ENCODE results near the gene SKAP1.
"Not testable (repeated sequence)": the region's sequence is repeated elsewhere in the genome, so short reads cannot be mapped to it uniquely, and the experiment has no call there.

DNA sequence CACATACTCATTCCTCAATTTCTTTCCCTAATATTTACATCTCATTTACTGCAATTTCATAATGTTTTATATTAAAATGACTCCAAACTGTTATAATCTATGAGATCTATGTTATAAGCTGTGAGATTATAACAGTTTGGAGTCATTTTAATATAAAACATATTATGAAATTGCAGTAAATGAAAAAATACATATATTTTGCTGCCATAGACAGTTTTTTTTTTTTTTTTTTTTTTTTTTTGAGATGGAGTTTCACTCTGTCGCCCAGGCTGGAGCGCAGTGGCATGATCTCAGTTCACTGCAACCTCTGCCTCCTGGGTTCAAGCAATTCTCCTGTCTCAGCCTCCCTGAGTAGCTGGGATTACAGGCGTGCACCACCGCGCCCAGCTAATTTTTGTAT lies 180.0 kb downstream of the SKAP1 start:
- not testable (repeated sequence) for TF ChIP-seq POLR2A (IDR thresholded peaks at IDR 0.05)
- TF ChIP-seq, protein P1, sequence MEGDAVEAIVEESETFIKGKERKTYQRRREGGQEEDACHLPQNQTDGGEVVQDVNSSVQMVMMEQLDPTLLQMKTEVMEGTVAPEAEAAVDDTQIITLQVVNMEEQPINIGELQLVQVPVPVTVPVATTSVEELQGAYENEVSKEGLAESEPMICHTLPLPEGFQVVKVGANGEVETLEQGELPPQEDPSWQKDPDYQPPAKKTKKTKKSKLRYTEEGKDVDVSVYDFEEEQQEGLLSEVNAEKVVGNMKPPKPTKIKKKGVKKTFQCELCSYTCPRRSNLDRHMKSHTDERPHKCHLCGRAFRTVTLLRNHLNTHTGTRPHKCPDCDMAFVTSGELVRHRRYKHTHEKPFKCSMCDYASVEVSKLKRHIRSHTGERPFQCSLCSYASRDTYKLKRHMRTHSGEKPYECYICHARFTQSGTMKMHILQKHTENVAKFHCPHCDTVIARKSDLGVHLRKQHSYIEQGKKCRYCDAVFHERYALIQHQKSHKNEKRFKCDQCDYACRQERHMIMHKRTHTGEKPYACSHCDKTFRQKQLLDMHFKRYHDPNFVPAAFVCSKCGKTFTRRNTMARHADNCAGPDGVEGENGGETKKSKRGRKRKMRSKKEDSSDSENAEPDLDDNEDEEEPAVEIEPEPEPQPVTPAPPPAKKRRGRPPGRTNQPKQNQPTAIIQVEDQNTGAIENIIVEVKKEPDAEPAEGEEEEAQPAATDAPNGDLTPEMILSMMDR (IDR thresholded peaks at IDR 0.05): not testable (repeated sequence)

Measured in thyroid gland (tissue), 4 donors.